GM21619 (cell line): ENCODE measurements around the gene GALNT1.

Experiments used
- ATAC-seq: cut with Tn5 transposase; IDR thresholded peaks from one replicate; pipeline ENCODE4 v1.9.1; 2021; ENCODE audit not compliant: unreplicated experiment

Gene GALNT1

DNA sequence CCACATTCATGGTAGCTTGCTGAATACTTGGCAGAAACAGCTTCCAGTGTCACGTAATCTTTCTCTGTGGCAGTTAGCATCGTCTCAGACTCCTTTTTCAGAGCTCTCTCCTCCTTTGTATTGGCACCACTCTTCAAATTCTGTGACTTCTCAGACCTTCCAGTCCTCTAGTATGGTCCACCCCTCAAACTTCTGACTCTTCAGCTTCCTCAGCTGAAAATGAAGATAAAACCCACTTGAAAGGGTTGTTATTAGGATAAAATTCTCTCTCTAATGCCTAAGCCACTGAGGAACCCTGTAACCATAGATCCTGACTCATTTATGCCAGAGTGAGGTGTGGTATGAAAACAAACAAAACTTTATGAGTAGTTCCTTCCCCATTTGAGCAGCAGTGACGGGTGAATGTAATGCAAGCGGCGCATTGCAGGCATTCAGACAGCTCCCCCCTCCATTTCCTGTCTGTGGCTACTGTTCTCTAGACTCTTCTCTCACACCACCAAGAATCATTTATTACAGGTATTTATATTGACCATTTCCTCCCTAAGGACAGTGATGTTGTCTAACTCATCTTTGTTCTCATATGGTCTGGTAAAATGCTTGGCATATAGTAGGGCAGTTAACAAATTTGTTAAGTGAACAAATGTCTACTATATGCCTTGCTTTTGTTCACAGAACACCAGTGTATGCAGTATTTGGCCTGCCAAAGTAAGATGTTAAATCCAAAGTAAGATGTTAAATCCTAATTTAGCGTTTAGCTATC is 35.3 kb downstream of the GALNT1 start:
- peak; percentile 98 for ATAC-seq

DNA sequence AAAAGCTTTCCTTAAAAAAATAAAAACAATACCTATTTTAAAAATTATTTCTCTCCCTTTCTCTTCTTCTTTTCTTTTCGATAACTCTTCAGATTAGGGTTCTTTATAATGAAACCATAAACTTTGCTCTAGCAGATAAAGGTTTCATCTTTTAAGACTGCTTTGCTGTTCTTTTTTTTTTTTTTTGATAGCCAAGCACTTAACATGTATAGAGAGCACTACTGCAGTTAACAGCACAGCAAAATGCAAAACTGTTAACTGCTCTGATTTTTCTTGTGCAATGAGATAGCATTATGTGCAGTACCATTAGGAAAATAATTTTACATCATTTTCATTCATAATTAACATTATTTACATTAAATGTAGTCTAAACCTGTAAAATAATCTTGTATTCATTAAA is 36.3 kb downstream of the GALNT1 start:
- ATAC-seq, result no peak

DNA sequence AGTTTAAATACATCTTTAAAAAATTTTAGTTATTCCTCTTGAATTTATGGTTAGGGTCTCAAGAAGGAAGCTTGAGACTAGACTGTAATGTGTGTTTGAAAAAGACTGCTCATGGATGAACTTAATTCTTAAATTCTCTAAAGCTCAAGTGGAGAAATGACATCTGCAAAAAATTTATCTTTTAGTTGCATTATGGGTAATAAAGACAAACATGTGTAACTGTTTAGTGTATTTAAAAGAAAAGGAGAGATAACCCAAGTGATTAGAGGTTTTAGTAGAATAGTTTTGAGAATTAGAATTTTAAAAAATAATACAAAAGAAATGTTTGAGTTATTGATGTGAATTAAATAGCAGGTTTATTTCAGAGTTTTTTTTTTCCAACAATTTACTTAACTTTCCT is 36.7 kb downstream of the GALNT1 start:
- ATAC-seq, result no peak

DNA sequence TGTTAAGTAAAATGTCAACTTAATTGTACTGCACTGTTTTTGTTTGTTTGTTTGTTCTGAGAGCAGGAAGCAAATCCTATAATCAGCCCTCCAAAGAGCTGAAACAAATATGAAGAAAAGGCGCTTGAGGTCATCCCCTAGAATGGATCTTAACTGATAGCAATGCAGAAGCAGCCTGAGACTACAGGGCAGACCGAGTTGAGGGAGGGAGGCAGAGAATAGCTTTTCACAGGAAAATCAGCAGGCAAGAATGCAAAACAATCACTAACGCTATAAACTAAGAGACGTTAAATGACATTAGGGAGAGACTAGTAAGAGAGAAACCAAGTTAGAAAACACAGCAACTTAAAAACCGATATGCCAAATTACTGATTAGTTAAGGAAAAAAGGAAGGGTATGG is 37.2 kb downstream of the GALNT1 start:
- no peak for ATAC-seq

DNA sequence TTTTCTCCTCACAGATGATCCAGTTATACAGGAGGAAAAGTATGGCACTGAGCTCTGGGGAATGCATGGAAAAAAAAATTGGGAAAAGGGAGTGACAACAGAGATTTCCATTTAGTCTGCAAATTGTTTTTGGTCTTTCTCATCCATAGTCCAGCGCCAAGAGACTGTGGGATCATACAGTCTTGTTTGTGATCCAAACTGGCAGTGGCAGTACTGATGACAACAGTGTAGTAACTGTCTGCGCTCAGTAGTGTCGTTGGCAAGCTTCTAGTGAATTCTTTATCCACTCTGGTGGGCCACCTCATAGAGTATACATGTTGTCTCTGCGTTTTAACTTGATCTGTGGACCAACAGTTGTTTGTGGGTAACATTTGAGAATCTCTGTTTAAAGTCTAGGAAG is 37.9 kb downstream of the GALNT1 start:
- ATAC-seq, result no peak

DNA sequence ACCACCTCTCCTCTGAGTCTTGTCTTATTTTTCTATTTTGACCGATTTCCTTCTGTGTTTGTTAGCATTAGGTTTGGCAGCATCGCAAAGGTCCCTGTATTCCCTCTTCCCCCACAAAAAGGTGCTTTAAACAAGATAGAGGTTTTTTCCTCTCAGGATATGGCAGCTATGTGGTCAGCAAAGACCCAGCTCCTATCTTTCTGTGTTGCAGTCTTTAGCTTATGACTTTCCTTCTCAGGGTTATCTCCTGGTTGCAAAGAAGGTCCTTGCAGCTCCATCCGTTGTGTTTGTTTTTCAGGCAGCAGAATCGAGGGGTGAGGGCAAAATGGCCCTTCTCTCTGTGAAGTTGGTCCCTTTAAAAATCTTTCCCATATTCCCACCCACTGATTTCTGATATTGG is 38.4 kb downstream of the GALNT1 start:
- no peak for ATAC-seq

DNA sequence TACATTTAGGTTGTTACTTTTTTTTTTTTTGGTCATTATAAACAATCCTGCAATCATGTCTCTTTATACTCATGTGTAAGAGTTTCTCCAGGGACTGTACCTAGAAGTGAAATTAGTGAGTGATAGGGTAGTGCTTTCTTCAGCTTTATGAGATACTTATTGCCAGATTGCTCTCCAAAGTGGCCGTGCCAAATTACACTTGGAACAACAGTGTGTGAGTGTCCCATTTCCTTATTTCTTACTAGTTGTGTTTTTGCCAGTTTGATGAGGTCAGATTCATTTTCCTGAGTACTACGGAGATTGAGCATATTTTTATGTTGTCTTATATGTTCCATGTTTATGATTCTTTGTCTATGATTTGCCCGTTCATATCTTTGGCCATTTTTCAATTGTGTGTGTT is 39.2 kb downstream of the GALNT1 start:
- no peak for ATAC-seq

DNA sequence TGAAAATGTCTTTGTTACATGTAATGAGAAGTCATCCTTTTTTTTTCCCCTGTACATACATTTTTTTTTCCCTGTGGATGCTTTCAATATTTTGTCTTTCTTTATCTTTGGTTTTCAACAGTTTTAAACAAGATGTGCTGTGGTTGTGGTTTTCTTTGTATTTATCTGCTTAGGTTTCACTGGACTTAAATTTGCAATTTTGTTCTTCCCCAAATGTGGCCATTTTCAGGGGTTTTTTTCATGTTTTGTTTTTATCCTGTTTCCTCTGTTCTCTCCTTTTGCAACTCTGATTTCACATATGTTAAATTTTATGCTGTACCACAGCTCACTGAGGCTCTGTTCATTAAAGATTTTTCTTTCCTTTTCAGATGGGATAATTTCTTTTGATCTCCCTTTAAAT is 41.7 kb downstream of the GALNT1 start:
- ATAC-seq, result no peak

DNA sequence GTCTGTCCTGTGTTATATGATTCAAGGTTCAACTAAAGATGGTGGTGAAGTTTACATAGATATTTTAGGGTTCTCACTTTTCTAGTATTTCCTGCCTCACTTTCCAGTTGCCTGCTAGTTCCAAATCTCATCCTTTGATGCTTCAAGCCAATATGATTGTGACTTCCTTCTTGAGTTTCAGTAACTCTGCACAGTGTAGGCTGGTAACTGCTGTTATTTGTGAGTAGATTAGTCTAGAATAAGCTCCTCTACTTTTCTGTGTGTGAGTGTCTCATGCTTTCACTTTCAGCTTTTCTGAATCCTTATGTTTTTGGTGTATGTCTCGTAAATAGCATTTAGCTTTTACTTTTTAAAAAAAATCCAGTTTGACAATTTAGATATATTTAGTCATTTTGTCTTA is 42.6 kb downstream of the GALNT1 start:
- ATAC-seq, result peak; percentile 68

DNA sequence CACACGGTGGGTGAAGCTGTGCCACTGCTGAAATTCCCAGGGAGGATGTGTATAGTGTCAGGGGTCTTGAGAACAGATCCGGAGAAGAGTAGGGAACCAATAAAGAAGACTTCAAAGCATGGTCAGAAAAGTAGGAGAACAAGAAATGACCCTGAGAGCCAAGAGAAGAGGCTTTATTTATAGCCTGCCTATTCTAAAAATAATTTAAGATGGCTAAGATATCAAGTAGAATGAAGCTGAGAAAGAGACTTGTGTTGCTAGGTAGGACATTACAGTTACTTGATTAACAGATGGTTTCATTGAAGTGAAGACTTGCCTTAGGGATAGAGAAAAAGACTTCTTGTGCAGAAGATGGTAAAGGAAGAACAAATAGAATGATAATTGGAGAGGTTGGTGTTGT is 43.7 kb downstream of the GALNT1 start:
- ATAC-seq, result no peak

DNA sequence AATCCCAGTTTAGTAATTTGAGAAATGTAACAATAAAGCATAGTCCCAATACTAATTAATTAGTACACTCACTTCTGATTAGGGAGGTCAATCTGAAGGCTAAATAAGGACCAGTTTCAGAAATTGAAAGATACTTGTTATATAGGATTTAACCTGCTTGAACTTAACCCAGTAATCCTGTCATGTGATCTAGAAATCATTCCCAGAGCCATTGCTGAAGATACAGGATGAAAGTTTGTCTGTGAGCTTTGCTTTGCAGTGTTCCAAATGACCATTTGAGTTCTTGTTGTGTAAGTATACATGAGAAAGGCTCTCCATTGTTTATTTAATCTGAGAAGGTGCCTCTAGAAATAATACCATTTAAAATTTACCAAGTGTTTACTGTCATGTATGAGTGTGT is 52.2 kb downstream of the GALNT1 start:
- ATAC-seq, result no peak

DNA sequence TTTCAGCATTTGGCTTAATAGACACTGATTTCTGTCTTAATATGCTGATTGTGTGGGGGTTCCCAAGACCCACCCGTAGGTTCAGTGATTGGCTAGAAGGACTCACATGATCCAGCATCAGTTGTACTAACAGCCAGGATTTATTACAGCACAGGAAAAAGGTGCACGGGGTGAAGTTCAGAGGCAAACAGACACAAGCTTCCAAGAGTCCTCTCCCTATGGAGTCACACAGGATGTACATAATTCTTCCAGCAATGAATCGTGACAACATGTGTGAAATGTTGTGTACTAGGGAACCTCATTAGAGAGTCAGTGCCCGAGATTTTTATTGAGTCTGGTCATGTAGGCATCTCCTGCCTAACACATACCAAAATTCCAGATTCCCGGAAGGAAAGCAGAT is 52.8 kb downstream of the GALNT1 start:
- no peak for ATAC-seq

DNA sequence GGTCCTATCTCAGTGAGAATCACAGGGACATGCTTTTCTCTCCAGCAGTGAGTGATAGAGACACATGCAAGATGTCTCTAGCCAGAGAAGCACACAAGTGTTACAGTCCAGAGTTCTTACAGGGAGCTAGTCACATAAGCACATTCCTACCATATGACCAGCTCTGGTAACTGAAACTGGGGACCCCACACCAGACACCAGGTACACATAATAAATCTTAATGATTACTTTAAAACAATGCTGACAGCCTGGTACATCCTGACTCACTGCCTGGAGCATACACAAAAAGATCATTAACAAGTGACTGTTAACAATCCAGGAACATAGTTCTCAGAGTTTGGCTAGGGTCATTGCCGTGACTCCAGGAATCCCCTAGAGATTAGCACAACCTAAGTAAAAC is 53.6 kb downstream of the GALNT1 start:
- ATAC-seq, result no peak

DNA sequence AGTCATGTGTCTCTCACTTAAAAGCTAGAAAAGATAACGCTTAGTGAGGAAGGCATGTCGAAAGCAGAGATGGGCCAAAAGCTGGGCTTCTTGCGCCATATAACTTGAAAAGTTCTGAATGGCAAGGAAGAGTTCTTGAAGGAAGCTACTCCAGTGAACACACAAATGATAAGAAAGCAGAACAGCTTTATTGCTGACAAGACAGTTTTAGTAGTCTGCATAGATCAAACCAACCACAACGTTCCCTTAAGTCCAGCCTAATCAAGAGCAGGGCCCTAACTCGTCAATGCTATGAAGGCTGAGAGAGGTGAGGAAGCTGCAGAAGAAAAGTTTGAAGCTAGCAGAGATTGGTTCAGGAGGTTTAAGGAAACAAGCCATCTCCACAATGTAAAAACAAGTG is 55.7 kb downstream of the GALNT1 start:
- ATAC-seq, result no peak

DNA sequence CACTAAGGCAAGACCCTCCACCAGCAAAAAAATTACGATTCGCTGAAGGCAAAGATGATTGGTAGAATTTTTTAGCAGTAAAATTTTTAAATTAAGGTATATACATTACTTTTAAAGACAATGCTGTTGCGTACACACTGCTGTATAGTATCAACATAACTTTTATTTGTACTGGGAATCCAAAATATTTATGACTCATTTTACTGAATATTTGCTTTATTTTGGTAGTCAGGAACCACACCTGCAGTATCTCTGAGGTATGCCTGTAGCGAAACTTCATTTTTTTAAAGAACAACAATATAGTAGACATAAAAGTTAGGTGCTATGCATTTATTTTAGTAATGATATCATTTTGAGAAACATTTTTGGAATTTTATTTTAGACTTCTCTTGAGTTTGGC is 57.8 kb downstream of the GALNT1 start:
- no peak for ATAC-seq

DNA sequence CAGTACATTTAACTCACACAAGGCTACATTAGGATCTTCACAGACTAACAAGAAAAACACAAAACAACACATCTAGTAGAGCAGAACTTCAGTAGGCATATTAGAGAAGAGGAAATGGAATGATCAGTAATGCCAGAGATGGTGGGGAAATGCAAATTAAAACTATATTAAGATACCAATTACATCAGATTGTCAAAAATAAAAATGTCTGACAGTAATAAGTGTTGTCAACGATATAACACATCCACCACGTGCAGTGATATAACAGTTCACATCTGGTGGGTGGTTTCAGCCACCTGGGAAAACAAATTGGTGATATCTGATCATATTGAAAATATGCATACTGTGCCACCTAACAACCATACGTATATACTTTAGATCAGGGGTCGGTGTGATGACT is 59.9 kb downstream of the GALNT1 start:
- no peak for ATAC-seq

DNA sequence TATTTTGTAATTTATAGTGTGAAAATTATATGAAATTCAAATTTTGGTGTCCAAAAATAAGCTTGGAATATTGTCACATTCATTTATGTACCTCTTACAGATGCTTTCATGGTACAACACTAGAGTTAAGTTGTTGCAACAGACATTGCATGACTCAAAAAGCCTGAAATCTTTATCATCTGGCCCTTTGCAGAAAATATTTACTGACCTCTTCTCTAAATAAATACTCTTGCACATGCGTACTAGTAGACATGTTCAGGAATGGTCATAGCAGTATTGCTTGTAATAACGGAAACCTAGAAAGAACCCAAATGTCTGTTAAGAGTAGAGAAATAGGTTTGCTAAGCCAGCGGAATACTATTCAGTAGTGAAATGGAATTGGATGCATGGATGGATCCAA is 60.4 kb downstream of the GALNT1 start:
- ATAC-seq, result no peak

DNA sequence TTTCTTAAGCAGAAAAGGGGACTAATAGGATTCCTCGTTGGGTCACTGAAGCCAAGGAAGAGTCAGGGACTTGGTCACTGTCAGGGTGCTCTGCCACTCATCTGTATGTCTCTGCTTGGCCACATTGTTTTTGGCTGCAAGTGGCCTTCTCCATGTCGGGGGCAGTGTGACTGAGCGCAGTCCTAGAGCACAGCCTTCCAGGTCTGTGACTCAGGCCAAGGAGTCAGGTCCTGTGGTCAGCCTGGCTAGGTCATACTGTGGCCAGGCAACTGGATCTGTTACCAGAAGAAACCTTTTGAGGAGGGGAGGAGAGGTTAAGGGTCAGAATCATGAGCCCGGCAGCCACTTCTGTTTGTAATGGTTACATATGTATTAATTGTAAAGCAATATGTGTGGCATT is 61.3 kb downstream of the GALNT1 start:
- ATAC-seq, result no peak

DNA sequence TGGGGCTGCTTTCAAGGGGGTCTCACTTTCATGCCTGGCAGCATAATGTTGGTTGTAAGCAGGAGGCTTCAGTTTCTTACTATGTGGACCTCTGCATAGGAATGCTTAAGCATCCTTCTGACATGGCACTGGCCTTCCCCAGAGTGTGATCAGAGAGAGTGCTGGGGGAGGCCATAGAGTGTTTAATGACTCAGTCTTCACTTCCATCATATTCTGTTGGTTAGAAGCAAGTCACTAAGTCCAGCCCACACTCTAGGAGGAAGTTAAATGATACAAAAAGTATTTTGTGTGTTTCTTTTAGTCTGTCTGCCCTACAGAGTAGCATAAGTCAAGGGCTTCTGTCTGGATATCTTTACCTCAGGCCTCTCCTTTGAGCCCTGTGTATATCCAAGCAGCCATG is 64.9 kb downstream of the GALNT1 start:
- no peak for ATAC-seq

DNA sequence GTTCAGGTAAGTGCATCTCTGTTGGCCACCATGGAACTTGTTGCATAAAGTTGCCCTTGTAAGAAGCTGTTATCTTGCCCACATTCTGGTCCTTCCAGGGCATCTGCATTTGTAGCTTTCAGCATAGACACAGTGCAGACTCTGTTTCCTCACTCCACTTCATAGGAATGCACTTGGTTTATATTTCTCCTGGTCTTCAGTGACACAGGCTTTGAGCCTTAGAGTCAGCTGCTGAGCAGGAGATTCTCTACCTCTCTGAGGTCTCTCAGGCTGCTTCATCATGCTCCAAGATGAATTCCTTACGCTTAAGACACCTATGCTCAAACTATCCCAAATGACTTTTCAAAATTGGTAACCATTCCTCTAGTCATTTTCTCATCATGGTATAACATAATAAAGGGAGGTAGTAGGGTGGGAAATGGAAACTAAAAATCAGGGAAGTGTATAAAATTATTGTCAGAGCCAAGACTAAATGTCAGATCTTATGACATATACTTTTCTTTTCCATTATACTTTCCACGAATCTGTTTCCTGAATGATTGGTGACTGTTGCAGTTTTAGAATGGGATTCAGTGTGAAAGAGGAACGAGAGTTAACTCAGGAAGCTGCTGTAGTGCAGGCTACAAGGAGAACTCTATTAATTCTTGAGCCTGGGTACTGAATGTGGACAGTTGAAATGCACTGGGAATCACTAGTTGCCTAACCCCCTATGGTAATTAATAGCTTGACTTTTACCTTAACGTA is 72.0 kb downstream of the GALNT1 start:
- no peak for ATAC-seq

DNA sequence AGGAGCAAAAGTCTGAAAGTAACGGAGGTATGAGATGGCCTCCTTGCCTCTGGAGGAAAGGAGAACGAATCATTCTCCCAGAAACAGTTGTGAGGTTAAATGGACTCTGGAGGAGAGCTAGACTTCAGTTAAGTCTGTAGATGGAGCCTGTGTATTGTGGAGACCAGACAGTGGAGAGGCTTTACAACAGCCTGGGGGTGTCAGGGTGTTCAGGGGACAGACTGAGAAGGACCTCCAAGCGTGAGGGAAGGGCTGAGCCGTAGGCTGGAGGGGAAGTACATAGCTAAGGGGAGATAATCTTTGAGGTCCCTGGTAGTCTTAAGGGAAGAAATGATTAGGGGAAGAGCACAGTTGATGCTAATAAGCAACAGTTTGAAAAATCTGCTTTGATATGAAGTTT is 76.6 kb downstream of the GALNT1 start:
- ATAC-seq, result no peak

DNA sequence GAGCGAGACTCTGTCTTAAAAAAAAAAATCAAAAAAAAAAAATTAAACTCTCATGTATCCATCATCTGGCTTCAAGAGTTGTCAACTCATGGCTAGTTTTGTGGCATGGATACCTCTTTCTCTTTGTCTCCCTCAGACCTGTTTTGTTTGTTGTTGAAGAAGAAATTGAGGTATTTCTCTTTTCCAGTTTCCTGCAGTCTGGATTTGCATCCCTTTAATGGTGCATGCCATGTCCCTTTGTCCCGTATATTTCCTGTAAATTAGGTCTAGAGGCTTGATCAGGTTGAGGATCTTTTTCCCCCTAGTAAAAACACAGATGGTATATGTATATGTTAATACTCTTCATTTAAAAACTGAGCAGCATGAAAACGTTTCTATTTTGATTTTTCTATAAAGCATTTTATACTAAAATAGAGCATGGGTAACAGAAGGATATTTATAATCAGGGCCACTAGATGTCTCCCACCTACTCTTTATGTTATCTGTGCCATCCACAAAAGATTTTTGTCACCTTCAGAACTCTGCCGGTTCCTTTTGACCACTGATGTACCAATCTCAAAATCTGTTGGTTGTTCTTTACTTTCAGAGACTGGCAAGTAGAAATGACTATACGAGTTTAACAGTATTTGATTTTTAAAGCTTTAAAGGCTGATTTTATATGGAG is 80.1 kb downstream of the GALNT1 start:
- no peak for ATAC-seq
